HG03066 (cell line): ENCODE results near the gene ADK.
"Not testable (repeated sequence)": the region's sequence is repeated elsewhere in the genome, so short reads cannot be mapped to it uniquely, and the experiment has no call there.

Source experiments
- ATAC-seq: cut with Tn5 transposase; IDR thresholded peaks from one replicate; pipeline ENCODE4 v1.9.1; 2021; ENCODE audit warnings: low read depth; ENCODE audit not compliant: unreplicated experiment

ADK gene

DNA sequence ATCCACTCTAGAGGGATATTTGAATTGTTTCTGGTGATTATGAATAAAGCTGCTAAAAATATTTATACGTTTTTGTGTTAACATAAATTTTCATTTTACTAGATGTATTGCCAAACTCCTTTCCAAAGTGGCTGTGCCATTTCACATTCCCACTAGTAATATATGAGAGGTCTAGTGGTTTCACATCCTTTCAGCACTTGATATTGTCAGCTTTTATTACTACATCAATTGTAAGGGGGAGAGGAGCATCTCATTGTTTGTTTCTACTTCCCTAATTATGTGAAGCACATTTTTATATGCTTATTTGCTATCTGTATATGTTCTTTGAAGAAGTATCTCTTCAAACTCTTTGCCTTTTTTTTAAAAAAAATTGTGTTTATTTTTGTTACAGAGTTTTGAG, 184.5 kb downstream of the ADK start:
- no peak for ATAC-seq

DNA sequence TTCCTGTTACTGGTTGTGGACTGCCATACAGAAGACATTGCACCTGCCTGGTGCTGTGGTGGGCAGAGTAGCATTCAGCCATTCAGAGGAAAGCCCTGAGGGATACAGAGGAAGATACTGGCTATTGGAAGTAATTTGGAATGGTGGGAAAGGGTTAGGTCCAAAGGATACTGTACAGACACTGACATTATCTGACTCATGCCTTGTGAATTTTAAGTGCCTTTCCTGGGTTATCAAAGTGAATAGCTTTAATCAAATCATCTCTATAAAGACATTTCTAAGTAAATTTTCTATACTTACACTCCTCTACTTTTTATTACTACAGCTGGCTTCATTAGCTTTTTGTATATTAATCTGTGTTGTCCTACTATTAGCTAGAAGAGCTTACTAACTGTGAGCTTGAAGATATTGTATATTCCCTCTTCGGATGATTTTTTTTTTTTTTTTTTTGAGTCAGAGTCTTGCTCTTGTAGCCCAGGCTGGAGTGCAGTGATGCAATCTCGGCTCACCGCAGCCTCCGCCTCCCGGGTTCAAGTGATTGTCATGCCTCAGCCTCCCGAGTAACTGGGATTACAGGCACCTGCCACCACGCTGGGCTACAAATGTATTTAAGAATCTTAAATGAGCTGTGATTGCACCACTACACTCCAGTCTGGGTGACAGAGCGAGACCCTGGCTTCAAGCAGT, 186.5 kb downstream of the ADK start:
- ATAC-seq: no peak

DNA sequence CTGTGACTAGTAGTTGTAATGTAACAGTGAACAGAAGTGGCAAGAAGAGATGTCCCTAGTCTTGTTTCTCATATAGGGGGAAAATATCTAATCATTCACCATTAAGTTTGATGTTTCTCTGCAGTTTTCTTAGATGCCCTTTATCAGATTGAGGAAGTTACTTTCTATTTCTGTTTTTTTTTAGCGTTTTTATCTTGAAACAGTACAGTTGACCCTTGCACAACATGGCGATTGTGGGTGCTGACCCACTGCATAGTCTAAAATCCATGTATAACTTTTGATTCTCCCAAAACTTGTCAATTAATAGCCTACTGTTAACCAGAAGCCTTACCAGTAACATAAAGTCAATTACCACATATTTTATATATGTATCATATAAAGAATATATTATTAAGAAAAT, 192.0 kb downstream of the ADK start:
- ATAC-seq: no peak

DNA sequence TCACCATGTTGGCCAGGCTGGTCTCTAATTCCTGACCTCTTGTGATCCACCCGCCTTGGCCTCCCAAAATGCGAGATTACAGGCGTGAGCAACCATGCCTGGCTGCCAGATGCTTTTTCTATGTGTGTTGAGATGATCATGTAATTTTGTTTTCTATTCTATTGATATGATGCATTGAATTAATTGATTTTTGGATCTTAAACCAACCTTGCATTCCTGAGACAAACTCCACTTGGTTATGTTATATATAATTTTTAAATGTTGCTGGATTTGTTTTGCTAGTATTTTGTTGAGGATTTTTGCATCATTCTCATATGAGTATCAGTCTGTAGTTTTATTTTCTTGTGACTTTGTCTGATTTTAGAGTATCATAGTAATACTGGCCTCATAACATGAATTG, 192.8 kb downstream of the ADK start:
- ATAC-seq: no peak

DNA sequence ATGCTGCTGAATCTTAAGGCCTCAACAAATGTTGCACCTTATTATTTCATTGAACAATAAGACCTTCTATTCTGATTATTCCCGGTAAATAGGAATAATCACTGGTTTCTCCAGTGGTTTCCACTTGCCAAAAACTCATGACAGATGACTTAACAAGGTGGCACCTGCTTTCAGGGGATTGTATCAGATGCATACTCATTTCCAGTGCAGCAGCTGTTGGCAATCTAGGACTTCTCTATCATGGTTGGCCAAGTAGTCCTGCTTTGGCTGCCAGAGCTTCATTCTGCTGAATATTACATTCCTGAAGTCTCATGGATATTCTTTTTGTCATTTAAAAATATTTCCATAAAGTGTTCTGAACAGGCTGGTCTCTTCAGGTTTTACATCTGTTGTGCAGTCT, 193.3 kb downstream of the ADK start:
- no peak for ATAC-seq

DNA sequence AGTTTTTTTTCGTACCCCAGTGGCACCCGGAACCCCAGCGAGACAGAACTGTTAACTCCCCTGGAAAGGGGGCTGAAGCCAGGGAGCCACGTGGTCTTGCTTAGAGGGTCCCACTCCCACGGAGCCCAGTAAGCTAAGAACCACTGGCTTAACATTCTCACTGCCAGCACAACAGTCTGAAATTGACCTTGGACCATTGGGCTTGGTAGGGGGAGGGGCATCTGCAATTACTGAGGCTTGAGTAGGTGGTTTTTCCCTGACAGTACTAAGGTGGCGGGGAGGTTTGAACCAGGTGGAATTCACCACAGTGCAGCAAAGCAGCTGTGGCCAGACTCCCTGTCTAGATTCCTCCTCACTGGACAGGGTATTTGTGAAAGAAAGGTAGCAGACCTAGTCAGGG, 196.5 kb downstream of the ADK start:
- no peak for ATAC-seq

DNA sequence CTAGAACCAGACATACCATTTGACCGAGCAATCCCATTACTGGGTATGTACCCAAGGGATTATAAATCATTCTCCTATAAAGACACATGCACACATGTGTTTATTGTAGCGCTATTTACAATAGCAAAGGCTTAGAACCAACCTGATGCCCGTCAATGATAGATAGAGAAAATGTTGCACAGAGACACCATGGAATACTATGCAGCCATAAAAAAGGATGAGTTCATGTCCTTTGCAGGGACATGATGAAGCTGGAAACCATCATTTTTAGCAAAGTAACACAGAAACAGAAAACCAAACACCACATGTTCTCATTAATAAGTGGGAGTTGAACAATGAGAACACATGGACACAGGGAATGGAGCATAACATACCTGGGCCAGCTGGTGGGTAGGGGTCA, 202.0 kb downstream of the ADK start:
- ATAC-seq: not testable (repeated sequence)

DNA sequence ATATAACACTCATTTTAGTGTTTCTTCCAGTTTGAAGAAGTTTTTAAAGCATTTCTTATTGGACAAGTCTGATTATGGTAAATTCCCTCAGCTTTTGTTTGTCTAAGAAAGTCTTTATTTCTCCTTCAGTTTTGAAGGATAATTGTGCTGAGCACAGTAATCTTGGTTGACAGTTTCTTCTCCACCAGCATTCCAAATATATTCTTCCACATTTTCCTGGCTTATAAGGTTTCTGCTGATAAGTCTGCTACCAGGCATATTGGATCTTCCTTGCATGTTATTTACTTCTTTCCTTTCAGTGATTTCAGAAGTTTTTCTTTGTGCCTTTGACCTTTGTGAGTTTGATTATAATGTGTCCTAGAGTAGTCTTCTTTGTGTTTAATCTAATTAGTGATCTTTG, 210.7 kb downstream of the ADK start:
- ATAC-seq: no peak

DNA sequence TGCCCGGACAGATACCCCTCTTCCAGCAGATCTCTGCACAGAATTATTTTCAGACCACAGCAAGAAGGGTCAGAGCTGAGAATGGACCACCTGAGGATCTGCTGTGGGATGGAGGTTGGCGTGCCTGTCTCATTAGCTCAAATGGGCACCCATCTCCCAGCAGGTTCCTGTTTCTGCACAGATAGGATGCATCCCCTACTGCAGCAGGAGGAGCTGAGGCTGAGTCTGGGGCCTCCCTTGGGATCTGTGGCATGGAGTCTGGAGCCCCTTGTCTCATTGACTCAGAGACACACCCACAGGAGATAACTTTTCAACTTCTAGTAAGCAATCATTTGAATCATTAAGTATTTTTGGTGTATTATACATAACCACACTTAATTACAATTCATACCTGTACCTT, 212.7 kb downstream of the ADK start:
- no peak for ATAC-seq

DNA sequence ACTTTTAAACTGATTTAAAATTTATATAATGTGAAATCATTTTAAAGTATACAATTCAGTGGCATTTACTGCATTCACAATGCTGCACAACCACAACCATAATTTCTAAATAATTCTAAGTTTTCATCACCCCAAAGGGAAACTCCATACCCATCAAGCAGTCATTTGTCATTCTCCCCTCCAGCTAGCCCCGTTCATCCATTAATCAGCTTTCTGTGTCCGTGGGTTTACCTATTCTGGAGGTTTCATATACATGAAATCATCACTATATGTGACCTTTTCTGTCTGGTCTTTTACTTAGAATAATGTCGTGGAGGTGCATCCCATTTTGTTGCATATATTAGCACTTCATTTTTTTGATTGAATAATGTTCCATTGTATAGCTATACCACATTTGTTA, 214.1 kb downstream of the ADK start:
- no peak for ATAC-seq

DNA sequence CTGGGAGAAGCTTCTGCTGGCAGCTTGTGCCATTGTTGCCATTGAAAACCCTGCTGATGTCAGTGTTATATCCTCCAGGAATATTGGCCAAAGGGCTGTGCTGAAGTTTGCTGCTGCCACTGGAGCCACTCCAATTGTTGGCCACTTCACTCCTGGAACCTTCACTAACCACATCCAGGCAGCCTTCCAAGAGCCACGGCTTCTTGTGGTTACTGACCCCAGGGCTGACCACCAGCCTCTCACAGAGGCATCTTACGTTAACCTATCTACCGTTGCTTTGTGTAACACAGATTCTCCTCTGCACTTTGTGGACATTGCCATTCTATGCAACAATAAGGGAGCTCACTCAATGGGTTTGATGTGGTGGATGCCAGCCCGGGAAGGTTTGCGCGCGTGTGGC, 220.7 kb downstream of the ADK start:
- ATAC-seq: no peak

DNA sequence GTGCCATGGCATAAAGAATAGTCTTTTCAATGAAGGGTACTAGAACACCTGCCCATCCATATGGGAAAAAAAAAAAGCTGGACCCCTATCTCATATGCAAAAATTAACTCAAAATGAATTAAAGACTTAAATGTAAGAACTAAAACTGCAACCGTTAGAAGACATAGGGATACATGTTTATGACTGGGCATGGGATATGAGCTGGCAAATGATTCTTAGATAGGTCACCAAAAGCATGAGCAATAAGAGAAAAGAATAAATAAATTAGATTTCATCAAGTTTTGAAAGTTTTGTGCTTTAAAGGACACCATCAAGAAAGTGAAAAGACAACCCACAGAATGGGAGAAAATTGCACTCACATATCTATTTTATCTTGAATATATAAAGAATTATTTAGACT, 222.0 kb downstream of the ADK start:
- ATAC-seq: no peak

DNA sequence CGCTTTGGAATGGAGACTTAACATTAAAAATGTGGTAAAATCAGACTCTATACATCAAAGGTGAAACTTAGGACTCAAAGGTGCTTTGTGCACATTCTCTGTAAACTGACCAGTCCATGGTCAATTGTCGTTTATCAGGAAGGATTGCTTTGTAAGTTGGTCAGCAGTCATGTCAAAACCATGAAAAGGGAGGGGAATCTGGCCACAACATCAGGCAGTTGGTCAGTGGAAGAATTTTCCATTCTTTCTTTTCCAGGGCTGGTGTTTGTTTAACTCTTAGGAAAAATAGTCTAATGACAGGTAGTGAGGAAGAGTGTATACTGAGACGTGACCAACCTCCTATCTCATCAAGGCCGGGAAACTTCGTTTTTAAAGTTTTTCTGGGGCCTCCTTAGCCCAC, 226.5 kb downstream of the ADK start:
- no peak for ATAC-seq

DNA sequence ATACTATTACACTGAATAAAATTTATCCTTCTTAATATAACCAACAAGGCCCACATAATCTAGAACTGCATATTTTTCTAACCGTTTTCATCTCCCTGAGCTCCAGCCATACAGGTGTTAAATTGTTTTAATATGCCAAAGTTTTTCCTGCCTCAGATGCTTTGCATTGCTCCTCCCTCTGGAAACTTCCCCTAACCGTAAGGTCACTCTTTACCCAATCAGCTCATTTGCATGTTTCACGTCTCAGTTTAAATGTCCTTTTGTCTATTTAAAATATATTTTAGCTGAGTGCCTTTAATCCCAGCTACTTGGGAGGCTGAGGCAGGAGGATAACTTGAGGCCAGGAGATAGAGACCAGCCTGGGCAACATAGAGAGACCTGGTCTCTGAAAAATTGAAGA, 228.5 kb downstream of the ADK start:
- ATAC-seq: no peak

DNA sequence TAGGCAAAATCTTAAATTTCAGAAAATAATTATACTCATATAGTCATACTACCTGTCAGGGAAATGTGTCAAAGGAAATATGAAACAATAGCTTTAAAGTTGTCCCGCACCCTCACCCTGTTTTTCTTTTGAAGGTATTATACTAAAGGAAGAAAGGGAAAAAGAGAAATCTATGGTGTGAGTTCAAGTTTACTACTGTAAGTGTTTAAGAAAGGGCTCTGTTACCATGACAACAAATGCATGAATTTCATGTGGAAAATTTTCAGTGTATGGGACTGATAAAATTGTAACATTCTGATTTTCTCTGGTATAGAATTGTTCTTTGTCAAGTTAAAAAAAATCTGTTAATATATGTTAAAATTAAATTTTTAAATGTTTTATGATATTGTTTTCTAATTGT, 229.8 kb downstream of the ADK start:
- ATAC-seq: no peak

DNA sequence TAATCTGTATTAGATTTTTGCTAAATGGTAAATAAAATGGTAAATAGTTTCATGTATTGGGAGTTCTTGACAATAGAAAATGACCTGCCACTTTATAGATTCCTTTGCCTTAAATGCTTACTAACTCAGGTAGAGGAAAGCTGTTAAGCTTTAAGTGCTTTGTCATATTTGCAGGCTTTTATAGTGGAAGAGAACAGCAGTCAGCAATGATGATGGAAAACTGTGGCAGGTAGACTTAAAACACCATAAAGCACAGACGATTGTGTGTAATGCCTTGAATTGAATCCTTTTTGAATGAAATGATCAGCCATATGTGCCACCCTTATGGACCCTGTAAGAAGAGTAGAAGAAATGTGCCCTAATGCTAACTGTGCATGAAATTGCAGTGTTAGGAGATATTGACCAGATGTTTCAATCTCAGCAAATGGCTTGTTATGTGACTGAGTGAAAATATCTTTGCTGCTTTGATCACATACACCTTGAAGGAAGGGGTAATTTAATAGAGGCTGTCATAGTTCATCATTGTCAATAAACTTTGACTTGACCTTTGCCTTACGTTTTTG, 230.4 kb downstream of the ADK start:
- no peak for ATAC-seq

DNA sequence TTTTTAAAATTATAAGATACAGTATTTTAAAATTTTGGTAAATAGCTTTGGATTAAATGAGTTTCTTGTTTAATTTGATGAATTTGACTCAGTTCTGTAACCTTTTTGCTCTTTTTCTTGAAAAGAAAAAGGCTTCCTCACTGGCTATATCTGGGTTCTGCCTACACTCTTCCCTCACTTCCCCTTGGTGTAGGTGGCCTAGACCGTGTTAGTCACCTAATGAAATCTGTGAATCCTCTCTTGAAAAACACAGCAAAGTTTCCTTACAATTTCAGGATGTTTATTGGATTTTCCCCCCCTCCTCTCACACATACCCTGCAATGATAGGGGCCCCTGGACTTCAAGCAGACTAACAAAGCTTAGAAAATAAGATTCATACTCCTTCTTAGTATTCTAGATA, 231.6 kb downstream of the ADK start:
- no peak for ATAC-seq

DNA sequence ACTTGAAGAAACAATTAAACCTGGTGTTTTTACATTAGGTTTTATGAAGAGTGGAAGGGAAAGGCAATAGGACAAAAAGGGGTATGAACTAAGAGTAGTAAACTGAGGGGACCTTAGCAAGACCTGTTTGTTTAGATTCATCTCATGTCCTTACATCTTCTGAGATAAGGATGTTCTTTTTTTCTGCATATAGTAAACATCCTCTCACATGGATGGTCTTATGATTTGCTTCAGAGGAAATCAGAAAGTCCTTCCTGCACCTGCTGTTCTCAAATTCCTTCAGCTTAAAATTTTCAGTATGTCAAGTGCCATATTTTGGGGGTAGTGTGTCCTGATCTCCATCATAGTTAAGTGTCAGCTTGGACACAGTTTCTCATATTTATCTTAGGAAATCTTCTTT, 232.6 kb downstream of the ADK start:
- no peak for ATAC-seq

DNA sequence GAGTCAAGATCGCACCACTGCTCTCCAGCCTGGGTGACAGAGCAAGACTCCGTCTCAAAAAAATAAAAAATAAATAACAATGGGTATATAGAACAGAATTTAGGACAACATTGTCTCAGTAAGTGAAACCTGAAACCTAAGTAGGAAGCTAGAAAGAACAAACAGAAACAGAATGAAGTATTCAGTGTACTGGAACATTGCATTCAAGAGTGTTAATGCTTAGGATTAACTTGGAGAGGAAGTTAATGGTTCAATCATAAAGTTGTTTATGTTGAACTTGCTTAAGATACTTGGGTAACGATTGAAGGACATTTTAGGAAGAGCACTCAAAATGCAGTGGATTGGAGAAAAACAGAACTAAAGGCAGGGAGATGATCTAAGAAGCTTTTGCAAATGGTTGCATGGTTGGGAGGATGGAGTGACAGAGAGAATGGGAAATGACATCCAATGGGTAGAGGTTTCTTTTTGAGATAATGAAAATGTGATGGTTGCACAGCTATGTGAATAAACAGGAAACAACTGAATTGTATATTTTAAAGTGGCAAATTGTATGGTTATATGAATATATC, 233.7 kb downstream of the ADK start:
- no peak for ATAC-seq

DNA sequence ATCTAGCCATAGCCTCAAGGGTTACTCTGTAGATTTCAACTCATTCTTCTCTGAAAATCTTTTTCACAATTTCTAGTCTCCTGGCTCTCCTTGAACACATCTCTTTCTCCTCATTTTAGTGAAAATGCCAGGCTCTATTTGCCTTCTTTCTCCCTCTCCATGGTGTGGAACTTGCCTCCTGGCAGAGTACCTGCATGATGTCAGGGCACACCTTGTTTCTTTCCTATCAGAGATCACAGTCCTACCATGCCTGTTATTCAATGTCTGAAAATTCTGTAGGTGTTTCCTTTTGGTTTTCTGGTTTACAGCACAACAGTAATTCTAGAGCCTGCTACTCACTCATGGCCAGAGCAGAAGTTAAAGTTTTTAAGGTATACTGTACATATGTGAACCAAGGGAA, 237.8 kb downstream of the ADK start:
- no peak for ATAC-seq

DNA sequence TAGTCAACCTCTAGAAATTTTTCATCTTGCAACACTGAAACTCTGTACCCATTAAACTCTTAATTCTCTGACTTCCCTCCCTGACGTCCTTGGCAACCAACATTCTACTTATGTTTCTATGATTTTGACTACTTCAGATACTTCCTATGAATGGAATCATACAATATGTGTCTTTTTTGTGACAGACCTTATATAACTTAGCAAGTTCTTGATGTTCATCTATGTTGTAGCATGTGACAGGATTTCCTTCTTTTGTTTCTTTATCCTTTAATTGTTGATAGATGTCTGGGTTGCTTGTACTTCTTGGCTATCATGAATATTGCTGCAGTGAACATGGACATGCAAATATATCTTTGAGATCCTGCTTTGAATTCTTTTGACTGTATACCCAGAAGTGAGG, 240.8 kb downstream of the ADK start:
- ATAC-seq: no peak

DNA sequence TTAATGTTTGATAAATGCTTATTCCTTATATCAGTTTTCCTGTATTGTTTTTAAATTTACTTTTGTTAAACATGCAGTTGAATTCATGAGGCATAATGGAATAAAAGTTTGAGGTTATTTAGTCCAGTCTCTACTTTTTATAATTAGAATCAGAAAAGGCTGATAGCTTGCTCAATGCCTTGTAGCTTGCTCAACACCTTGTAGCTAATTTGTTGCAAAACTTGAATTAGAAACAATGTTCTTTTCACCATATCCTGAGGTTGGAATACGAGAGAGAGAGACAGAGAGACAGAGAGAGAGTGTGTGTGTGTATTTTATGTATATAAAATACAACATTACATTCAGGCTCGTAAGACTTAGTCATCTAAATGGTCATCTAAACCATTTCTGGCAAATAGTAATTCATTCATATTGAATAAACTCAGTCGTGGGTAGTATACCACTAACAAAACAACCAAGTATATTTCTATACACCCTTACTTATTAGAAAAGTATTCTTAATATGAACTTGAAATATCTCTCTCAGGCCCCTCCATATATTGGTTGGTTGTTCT, 243.5 kb downstream of the ADK start:
- no peak for ATAC-seq
